H1 (cell line): ENCODE results near the gene RDH11. TPM values are rescaled to one million over a fixed set of nuclear protein-coding genes. Genes with fewer than 3 reads are reported as not detected.

Experiments
- CTCF ChIA-PET: fragments of 300-600 bp; sonication (Branson Sonifier 250); formaldehyde crosslinking; loops from one replicate; lab custom pipeline; 2021; ENCODE audit not compliant: partially characterized antibody; lab: Charles Lee
- POLR2A ChIA-PET: fragments of 300-600 bp; sonication (Branson Sonifier 250); formaldehyde crosslinking; loops from one replicate; lab custom pipeline; 2021; ENCODE audit warnings: inconsistent platforms; ENCODE audit not compliant: partially characterized antibody; lab: Charles Lee
- DNase-seq, 2 experiments: peaks; one replicate each; pipeline versions ENCODE4 v3.0.0 to v3.0.0-alpha.2; 2010 to 2022; ENCODE audit warnings: low spot score in 2 of 2, low read depth in 1 of 2, mixed read lengths in 1 of 2
- FAIRE-seq: peaks from 2 replicates; lab custom pipeline; 2011; peaks lifted over from hg19 to GRCh38; lab: Jason Lieb, UNC
- H2AFZ ChIP-seq: 2 replicates; pipeline ENCODE4 v1.8.1; 2012; ENCODE audit warnings: low read length, inconsistent platforms
- H2AK5ac ChIP-seq: 2 replicates; pipeline ENCODE4 v1.6.1; 2013; ENCODE audit warnings: low read depth, low read length
- H2BK120ac ChIP-seq: replicated peaks from 2 replicates; pipeline ENCODE3; 2013; ENCODE audit warnings: low read depth, low read length, inconsistent platforms
- H2BK12ac ChIP-seq: 2 replicates; pipeline ENCODE4 v1.6.1; 2013; ENCODE audit warnings: low read depth, low read length
- H2BK15ac ChIP-seq: 2 replicates; pipeline ENCODE4 v1.6.1; 2013; ENCODE audit warnings: low read length
- H2BK20ac ChIP-seq: 2 replicates; pipeline ENCODE4 v1.6.1; 2013; ENCODE audit warnings: low read length
- H2BK5ac ChIP-seq: 2 replicates; pipeline ENCODE4 v1.6.1; 2013; ENCODE audit warnings: low read depth, low read length
- H3K14ac ChIP-seq: 2 replicates; pipeline ENCODE4 v1.6.1; 2013; ENCODE audit warnings: inconsistent platforms; ENCODE audit not compliant: insufficient read length
- H3K18ac ChIP-seq: 2 replicates; pipeline ENCODE4 v1.6.1; 2013; ENCODE audit warnings: low read length; ENCODE audit errors: extremely low read depth
- H3K23ac ChIP-seq: 2 replicates; pipeline ENCODE4 v1.6.1; 2013; ENCODE audit warnings: inconsistent platforms; ENCODE audit not compliant: insufficient read length
- H3K23me2 ChIP-seq: 2 replicates; pipeline ENCODE4 v1.6.1; 2013; ENCODE audit warnings: low read depth, low read length
- H3K27ac ChIP-seq: 2 replicates; pipeline ENCODE4 v1.6.1; 2011; ENCODE audit warnings: low read depth, low read length, inconsistent platforms
- H3K27me3 ChIP-seq, 4 experiments: replicated peaks in 1 of 4; 1 replicate in 1 of 4; 2 replicates in 3 of 4; pipeline versions ENCODE4 v1.6.1 to v1.8.1; 2011 to 2013; ENCODE audit warnings: low read length in 3 of 4, mild to moderate bottlenecking in 3 of 4, inconsistent platforms in 2 of 4, mixed read lengths in 2 of 4, moderate library complexity in 1 of 4; ENCODE audit not compliant: control insufficient read depth in 3 of 4, insufficient read depth in 3 of 4; ENCODE audit errors: extremely low read depth in 1 of 4
- H3K36me3 ChIP-seq, 4 experiments: 2 replicates each; pipeline versions ENCODE4 v1.6.1 to v1.8.1; 2011 to 2013; ENCODE audit warnings: mild to moderate bottlenecking in 4 of 4, low read length in 3 of 4, moderate library complexity in 2 of 4, control low read depth in 1 of 4, inconsistent platforms in 1 of 4; ENCODE audit not compliant: insufficient read depth in 4 of 4, control insufficient read depth in 2 of 4
- H3K4ac ChIP-seq: replicated peaks from 2 replicates; pipeline ENCODE3; 2013; ENCODE audit warnings: low read length, low read depth, mixed read lengths, inconsistent platforms; ENCODE audit not compliant: insufficient read length
- H3K4me1 ChIP-seq, 4 experiments: replicated peaks in 1 of 4; 1 replicate in 1 of 4; 2 replicates in 3 of 4; pipeline versions ENCODE4 v1.6.1 to v1.8.1; 2011 to 2013; ENCODE audit warnings: low read length in 3 of 4, inconsistent platforms in 2 of 4, mixed read lengths in 1 of 4; ENCODE audit not compliant: insufficient read depth in 4 of 4, control insufficient read depth in 3 of 4
- H3K4me2 ChIP-seq, 2 experiments: 2 replicates each; pipeline versions ENCODE4 v1.6.1 to v1.8.1; 2011 to 2013; ENCODE audit warnings: low read depth in 2 of 2, low read length in 2 of 2, control low read depth in 1 of 2, inconsistent platforms in 1 of 2, mild to moderate bottlenecking in 1 of 2; ENCODE audit not compliant: insufficient read depth in 1 of 2
- H3K4me3 ChIP-seq, 4 experiments: fragments of 200-600, 300-600 bp in 1 of 4; sonication (generic), shearing (Covaris generic), sonication (Bioruptor Twin) in 1 of 4; 2 replicates each; pipeline versions ENCODE4 v1.5.1 to v1.8.1; 2011 to 2016; ENCODE audit warnings: low read length in 4 of 4, low read depth in 3 of 4, control low read depth in 2 of 4, inconsistent platforms in 2 of 4, mild to moderate bottlenecking in 2 of 4, mixed read lengths in 1 of 4, moderate library complexity in 1 of 4; ENCODE audit not compliant: insufficient read depth in 2 of 4; ENCODE audit errors: extremely low read depth in 1 of 4
- H3K56ac ChIP-seq: replicated peaks from 2 replicates; pipeline ENCODE3; 2013; ENCODE audit warnings: low read depth, mild to moderate bottlenecking, mixed read lengths, low read length, inconsistent platforms; ENCODE audit not compliant: insufficient read length
- H3K79me1 ChIP-seq: 2 replicates; pipeline ENCODE4 v1.6.1; 2013; ENCODE audit warnings: low read depth, low read length, control low read depth
- H3K79me2 ChIP-seq, 2 experiments: 2 replicates each; pipeline versions ENCODE4 v1.6.1 to v1.8.1; 2012 to 2013; ENCODE audit warnings: low read length in 2 of 2, mild to moderate bottlenecking in 2 of 2, inconsistent platforms in 1 of 2; ENCODE audit not compliant: insufficient read depth in 2 of 2, control insufficient read depth in 1 of 2
- H3K9ac ChIP-seq, 4 experiments: replicated peaks in 1 of 4; 1 replicate in 1 of 4; 2 replicates in 3 of 4; pipeline versions ENCODE4 v1.6.1 to v1.8.1; 2011 to 2013; ENCODE audit warnings: low read depth in 3 of 4, low read length in 3 of 4, control low read depth in 2 of 4, mild to moderate bottlenecking in 2 of 4, moderate library complexity in 2 of 4, inconsistent platforms in 1 of 4; ENCODE audit errors: extremely low read depth in 1 of 4
- H3K9me3 ChIP-seq, 2 experiments: 2 replicates each; pipeline versions ENCODE4 v1.6.1 to v1.8.1; 2012 to 2013; ENCODE audit warnings: mild to moderate bottlenecking in 2 of 2, moderate library complexity in 2 of 2, control low read depth in 1 of 2, inconsistent platforms in 1 of 2, low read depth in 1 of 2, low read length in 1 of 2, mixed read lengths in 1 of 2; ENCODE audit not compliant: insufficient read depth in 2 of 2
- H4K20me1 ChIP-seq, 2 experiments: replicated peaks in 1 of 2; 2 replicates each; pipeline versions ENCODE3 to v1.8.1; 2011 to 2013; ENCODE audit warnings: inconsistent platforms in 2 of 2, low read length in 2 of 2, mild to moderate bottlenecking in 1 of 2; ENCODE audit not compliant: insufficient read depth in 2 of 2, control insufficient read depth in 1 of 2
- H4K5ac ChIP-seq: 2 replicates; pipeline ENCODE4 v1.6.1; 2013; ENCODE audit warnings: low read length, low read depth, mixed read lengths, inconsistent platforms; ENCODE audit not compliant: insufficient read length
- H4K8ac ChIP-seq: 2 replicates; pipeline ENCODE4 v1.8.0; 2013; ENCODE audit warnings: mild to moderate bottlenecking, moderate library complexity, low read length, inconsistent platforms; ENCODE audit not compliant: insufficient read depth; ENCODE audit errors: extremely low read depth
- H4K91ac ChIP-seq: replicated peaks from 2 replicates; pipeline ENCODE3; 2013; ENCODE audit warnings: low read length, mixed read lengths, inconsistent platforms; ENCODE audit not compliant: insufficient read length
- BACH1 ChIP-seq: IDR thresholded peaks from 2 replicates; pipeline ENCODE4 v1.6.1; 2012; ENCODE audit warnings: low read length, improper control_type of control experiment
- CTCF ChIP-seq, 3 experiments: IDR thresholded peaks; 1 replicate in 2 of 3; 2 replicates in 1 of 3; pipeline versions ENCODE4 v1.5.1 to v1.6.1; 2011; ENCODE audit warnings: low read length in 3 of 3, mild to moderate bottlenecking in 3 of 3, inconsistent platforms in 2 of 3, low read depth in 1 of 3, moderate library complexity in 1 of 3; ENCODE audit not compliant: insufficient read depth in 1 of 3; ENCODE audit errors: control extremely low read depth in 1 of 3
- RAD21 ChIP-seq, 2 experiments: IDR thresholded peaks in 1 of 2; conservative IDR thresholded peaks in 1 of 2; 2 replicates each; pipeline ENCODE4 v1.6.1; 2011; ENCODE audit warnings: low read depth in 2 of 2, low read length in 2 of 2, improper control_type of control experiment in 1 of 2, inconsistent platforms in 1 of 2, mild to moderate bottlenecking in 1 of 2, moderate library complexity in 1 of 2
- SP2 ChIP-seq: IDR thresholded peaks from 2 replicates; pipeline ENCODE4 v1.6.1; 2012; ENCODE audit warnings: mild to moderate bottlenecking, low read length, inconsistent platforms
- SUZ12 ChIP-seq: fragments of 200-600 bp; sonication (generic); IDR thresholded peaks from 2 replicates; pipeline ENCODE4 v1.6.1; 2012; ENCODE audit warnings: mild to moderate bottlenecking, inconsistent platforms, low read length, moderate library complexity, mixed read lengths
- YY1 ChIP-seq: IDR thresholded peaks from 2 replicates; pipeline ENCODE4 v1.6.1; 2011; ENCODE audit warnings: low read depth, mild to moderate bottlenecking, low read length
- ZNF274 ChIP-seq: IDR thresholded peaks from 2 replicates; pipeline ENCODE4 v1.7.0; 2012; ENCODE audit warnings: low read length, borderline replicate concordance; ENCODE audit errors: extremely low read depth
- WGBS, 2 experiments: shearing (Covaris generic) in 1 of 2; methylation state at CpG; one replicate each; pipeline versions ENCODE4 v1.1.6 to v1.1.7; 2013 to 2015; ENCODE audit warnings: low lambda C conversion rate in 2 of 2, mixed read lengths in 2 of 2, inconsistent platforms in 1 of 2, low coverage in 1 of 2, missing lambda C conversion rate in 1 of 2; ENCODE audit not compliant: insufficient replicate concordance in 2 of 2, insufficient coverage in 1 of 2, insufficient read length in 1 of 2; ENCODE audit errors: extremely low coverage in 1 of 2, missing lambda C conversion rate in 1 of 2; 5-methylcytosine and 5-hydroxymethylcytosine counted together
- polyA plus RNA-seq, 7 experiments: library from polyadenylated mRNA; depleted of rRNA in 3 of 7; stranded (reverse) in 5 of 7; unstranded in 2 of 7; fragments of >200 nt in 5 of 7; fragments of 200-250 nt in 2 of 7; gene quantifications; 1 replicate in 5 of 7; 2 replicates in 1 of 7; 4 replicates in 1 of 7; pipeline versions ENCODE4 v1.2.1 to v1.2.3, GENCODE V29; 2011 to 2013; ENCODE audit warnings: missing spikeins in 2 of 7, mixed read lengths in 2 of 7
- total RNA-seq: library from RNA; stranded (reverse); fragmentation: NEBNext Ultra II Directional; extraction: Animal tissue kit (Norgen Biotek cat#: 25700); gene quantifications from 2 replicates; pipeline ENCODE4 v1.2.1, GENCODE V29; 2021

Gene RDH11
- total and polyA plus RNA-seq, 2 of the 8 experiments (the other 6 are each of a cell fraction or from before 2014, with no cell fraction given) = 104 to 117 TPM

GRCh38 chr14:67718265-67718664 is 22.7 kb upstream of the RDH11 start:
- Histone ChIP-seq H2BK5ac (no peak overlapping the region), H2AK5ac (no peak overlapping the region), H3K9me3 (no peaks in the 10 kb centered on the region), H3K14ac (no peak overlapping the region), H3K79me1 (no peaks in the 10 kb centered on the region), H3K4me3 (no peak overlapping the region), H3K9ac (no peak overlapping the region), H3K4me1 (no peaks in the 10 kb centered on the region; a peak in 1 of 7 replicates), H2BK20ac (no peak overlapping the region), H4K8ac (no peak overlapping the region), H4K5ac (no peak overlapping the region), H3K4ac (no peak overlapping the region), H3K36me3 (no peaks in the 10 kb centered on the region), H3K23ac (no peak overlapping the region), H3K4me2 (no peak overlapping the region), H2BK15ac (no peak overlapping the region), H3K56ac (no peak overlapping the region), H3K79me2 (no peaks in the 10 kb centered on the region), H3K27me3 (no peaks in the 10 kb centered on the region), H4K20me1 (no peaks in the 10 kb centered on the region), H2AFZ (no peak overlapping the region), H3K23me2 (no peaks in the 10 kb centered on the region), H2BK12ac (no peak overlapping the region), H3K27ac (no peak overlapping the region), H4K91ac (no peak overlapping the region), H3K18ac (no peak overlapping the region), H2BK120ac (no peak overlapping the region)
- FAIRE-seq (no peak), DNase-seq (no peak)
- POLR2A ChIA-PET = no interaction called here
- CTCF ChIA-PET = interaction anchor here (0.5 to 2.0 kb wide), 4 partner anchors 10 to 191 kb away, joined by 4 to 6 read pairs (median 6); no protein-coding TSS in a partner anchor
- 85% methylated on average over 2 of the region's 2 CpGs; no CpG with 5 or more reads in 1 of the 2 experiments for WGBS, 2 experiments
- TF ChIP-seq SP2 (no peak), CTCF (IDR thresholded peaks at IDR 0.05; ENCODE audit: control extremely low read depth in 1 of 3, insufficient read depth in 1 of 3, low read depth in 1 of 3, low read length in 3 of 3) (no peak), SUZ12 (no peak), BACH1 (no peak), RAD21 (IDR thresholded peaks at IDR 0.05 in 1 of 2, conservative IDR thresholded peaks at IDR 0.05 in 1 of 2; ENCODE audit: low read depth in 2 of 2, low read length in 2 of 2) (no peak), ZNF274 (no peak), YY1 (no peak)
